Adipocyte (in vitro differentiated cells): Measurements from ENCODE around the gene CRABP2.
A peak's percentile ranks its signal among the peaks of the same experiment; 100 is the strongest.

Source experiments
- DNase-seq: peaks from one replicate; pipeline ENCODE4 v3.0.0-alpha.2; 2015; ENCODE audit warnings: low read depth
- H3K27me3 ChIP-seq: replicated peaks from 2 replicates; pipeline ENCODE4 v1.7.0; 2013; ENCODE audit warnings: mild to moderate bottlenecking, low read length, moderate library complexity; ENCODE audit not compliant: control insufficient read depth, insufficient read depth
- H3K36me3 ChIP-seq: 2 replicates; pipeline ENCODE4 v1.7.0; 2013; ENCODE audit warnings: low read length, mild to moderate bottlenecking, moderate library complexity; ENCODE audit not compliant: control insufficient read depth, insufficient read depth, severe bottlenecking
- H3K4me1 ChIP-seq: 2 replicates; pipeline ENCODE4 v1.7.0; 2013; ENCODE audit warnings: mild to moderate bottlenecking, low read length, moderate library complexity; ENCODE audit not compliant: control insufficient read depth, insufficient read depth
- H3K4me3 ChIP-seq: 2 replicates; pipeline ENCODE4 v1.7.0; 2013; ENCODE audit warnings: mild to moderate bottlenecking, low read length, moderate library complexity
- H3K9ac ChIP-seq: 2 replicates; pipeline ENCODE4 v1.7.0; 2013; ENCODE audit warnings: mild to moderate bottlenecking, low read length, moderate library complexity
- H3K9me3 ChIP-seq: 2 replicates; pipeline ENCODE4 v1.7.0; 2013; ENCODE audit warnings: mild to moderate bottlenecking, low read length, moderate library complexity; ENCODE audit not compliant: control insufficient read depth

The CRABP2 gene

DNA sequence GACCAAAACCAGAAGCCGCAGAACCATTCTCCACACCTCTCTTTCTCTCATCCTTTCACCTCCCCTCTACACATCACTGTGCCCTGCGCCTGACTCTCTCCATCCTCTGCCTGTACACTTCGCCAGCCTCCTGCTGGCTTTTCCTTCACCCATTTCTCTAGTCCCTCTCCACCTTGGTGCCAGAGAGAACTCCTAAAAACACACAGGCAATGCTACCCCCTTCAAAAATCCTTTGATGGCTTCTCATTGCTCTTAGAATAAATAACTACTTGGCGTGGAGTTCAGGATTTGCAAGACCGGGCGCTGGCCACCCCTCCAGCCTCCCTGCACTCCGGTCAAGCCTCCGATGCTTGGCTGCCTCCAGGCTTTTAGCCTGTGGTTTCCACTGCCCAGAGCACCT, 8.6 kb downstream of the CRABP2 start:
- peaks cover 6% of the 10 kb centered on the region for H3K36me3 ChIP-seq

DNA sequence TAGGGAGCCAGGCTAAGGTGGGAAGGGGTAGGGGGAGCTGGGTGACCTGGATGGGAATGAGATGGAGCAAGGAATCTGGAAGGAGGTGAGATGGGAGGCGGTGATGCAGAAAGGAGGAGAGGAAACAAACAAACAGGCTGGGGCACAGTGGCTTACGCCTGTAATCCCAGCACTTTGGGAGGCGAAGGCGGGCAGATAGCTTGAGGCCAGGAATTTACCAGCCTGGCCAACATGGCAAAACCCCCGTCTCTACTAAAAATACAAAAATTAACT, 10.8 kb downstream of the CRABP2 start:
- H3K4me1 ChIP-seq = peaks cover 20% of the 10 kb centered on the region
- no peak for DNase-seq
- no peak overlapping the region for H3K9ac ChIP-seq
- H3K4me3 ChIP-seq = no peak overlapping the region
- H3K9me3 ChIP-seq = no peaks in the 10 kb centered on the region
- H3K27me3 ChIP-seq = no peaks in the 10 kb centered on the region
- H3K36me3 ChIP-seq = no peaks in the 10 kb centered on the region

More for the DNA sequence above, 8.6 kb downstream of the CRABP2 start:
- H3K27me3 ChIP-seq = no peaks in the 10 kb centered on the region
- no peak overlapping the region for H3K9ac ChIP-seq
- peaks cover 15% of the 10 kb centered on the region for H3K4me1 ChIP-seq
- H3K4me3 ChIP-seq = no peak overlapping the region
- no peak for DNase-seq
- no peaks in the 10 kb centered on the region for H3K9me3 ChIP-seq

DNA sequence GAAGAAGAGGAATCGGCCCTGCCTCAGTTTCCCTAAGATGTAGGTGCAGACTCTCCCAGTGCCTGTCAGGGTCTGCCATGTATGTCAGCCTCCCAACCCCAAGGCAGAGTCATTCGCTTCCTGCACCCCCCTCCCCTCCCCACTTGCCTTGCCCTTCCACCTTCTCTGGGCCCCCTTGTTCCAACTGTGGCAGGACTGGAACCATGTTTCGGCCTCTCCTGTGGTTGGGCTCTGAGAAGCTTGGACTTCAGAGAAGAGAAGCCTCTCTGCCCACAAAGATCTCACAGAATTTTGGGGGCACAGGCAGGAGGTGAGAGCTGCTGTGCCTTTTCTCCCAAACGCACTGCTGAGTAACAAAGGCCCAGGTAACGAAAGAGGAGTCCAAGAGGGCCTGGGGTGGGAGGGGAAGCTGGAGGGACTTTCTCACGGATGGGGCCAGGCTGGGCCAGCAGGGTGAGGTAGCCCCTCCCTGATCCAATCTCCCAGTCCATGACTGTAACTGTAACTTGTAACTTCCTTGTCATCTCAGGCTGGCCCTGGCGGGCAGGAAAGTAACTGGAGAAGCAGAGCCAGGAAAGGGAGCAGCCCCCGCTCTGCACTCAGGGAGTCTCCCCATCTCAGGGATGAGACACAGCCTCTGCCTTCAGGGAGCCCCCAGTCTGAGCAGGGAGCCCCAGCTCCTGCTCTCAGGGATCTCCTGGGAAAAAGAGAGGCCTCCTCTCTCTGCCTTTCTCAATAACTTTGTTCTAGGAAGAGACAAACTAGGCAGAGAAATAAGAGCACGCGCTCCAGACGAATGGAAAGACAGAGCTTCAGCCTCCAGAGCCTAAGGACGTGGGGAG, 11.3 kb downstream of the CRABP2 start:
- no peak for DNase-seq
- H3K9me3 ChIP-seq = no peaks in the 10 kb centered on the region
- H3K36me3 ChIP-seq = no peaks in the 10 kb centered on the region
- H3K4me1 ChIP-seq = peaks cover 22% of the 10 kb centered on the region
- H3K4me3 ChIP-seq = no peak overlapping the region
- H3K9ac ChIP-seq = no peak overlapping the region
- no peaks in the 10 kb centered on the region for H3K27me3 ChIP-seq

DNA sequence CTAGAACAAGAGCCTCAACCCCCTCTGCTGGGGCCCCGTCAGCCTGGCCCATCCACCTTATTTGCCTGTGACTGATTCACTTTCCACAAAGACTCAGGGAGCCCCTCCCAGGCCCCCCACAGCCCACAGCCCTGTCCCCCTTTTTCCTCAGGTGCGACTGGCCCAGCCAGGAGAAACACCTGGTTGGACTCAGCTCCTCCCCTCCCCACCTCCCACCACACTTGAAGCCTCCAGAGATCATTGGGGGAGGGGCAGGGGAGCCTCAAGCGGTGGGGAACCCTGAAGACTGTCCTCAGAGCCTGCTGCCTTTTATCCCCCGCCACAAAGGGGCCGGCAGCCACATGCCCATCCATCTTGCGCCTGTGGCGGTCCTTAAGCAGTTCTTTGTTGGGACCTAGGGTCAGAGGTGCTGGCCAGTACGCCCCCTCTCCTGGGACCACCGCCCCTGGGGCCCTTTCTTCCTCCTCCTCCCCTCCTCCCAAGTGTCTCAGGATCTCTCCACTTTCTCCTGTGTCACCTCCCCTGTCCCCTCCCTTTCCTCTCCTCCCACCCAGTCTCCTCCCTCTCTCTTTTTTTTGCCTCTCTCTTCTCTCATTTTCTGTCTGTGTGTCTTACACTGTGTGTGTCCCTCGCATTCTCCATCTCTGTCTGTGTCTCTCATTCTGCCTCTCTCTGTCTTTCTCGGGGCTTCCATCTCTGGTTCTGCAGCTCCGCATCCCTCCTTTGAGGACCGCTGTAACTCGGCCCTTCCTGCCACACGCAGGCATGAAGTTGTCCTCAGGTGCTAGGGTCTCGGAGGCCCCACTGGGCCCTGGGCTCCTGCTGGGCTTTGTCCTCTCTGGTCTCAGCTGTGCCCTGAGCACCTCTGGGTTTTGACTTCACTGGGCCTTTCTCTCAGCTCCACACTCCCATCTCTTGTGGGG, 12.2 kb downstream of the CRABP2 start:
- peaks cover 20% of the 10 kb centered on the region for H3K4me1 ChIP-seq

DNA sequence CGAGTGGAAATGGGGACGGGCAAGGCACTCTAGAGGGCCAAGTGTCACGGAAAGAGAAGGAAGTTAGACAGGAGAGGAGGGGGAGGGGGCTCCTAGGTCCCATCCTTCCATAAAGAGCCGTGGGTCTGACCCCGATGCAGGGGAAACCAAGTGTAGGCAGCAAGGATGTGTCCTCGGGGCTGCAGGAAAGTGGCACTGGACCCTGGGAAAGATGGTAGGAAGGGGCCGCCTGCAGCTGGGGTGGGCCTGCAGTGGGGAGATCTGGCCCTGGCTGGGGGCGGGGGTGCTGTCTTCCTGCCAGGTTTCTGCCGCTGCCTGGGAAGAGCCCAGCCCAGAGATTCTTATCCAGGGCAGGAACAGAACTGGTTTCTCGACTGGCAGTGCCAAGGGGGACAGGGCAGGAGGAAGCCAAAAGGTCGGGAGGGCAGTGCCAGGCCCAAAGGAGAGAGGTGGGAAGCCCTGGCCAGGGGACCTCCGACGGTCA, 12.9 kb downstream of the CRABP2 start:
- Histone ChIP-seq H3K4me1 (peaks cover 20% of the 10 kb centered on the region), H3K9ac (no peak overlapping the region), H3K27me3 (no peaks in the 10 kb centered on the region), H3K36me3 (no peaks in the 10 kb centered on the region), H3K9me3 (no peaks in the 10 kb centered on the region), H3K4me3 (no peak overlapping the region)
- DNase-seq = no peak

More for the DNA sequence above, 12.2 kb downstream of the CRABP2 start:
- Histone ChIP-seq H3K4me3 (no peak overlapping the region), H3K9me3 (no peaks in the 10 kb centered on the region), H3K9ac (no peak overlapping the region), H3K27me3 (no peaks in the 10 kb centered on the region), H3K36me3 (no peaks in the 10 kb centered on the region)
- no peak for DNase-seq

DNA sequence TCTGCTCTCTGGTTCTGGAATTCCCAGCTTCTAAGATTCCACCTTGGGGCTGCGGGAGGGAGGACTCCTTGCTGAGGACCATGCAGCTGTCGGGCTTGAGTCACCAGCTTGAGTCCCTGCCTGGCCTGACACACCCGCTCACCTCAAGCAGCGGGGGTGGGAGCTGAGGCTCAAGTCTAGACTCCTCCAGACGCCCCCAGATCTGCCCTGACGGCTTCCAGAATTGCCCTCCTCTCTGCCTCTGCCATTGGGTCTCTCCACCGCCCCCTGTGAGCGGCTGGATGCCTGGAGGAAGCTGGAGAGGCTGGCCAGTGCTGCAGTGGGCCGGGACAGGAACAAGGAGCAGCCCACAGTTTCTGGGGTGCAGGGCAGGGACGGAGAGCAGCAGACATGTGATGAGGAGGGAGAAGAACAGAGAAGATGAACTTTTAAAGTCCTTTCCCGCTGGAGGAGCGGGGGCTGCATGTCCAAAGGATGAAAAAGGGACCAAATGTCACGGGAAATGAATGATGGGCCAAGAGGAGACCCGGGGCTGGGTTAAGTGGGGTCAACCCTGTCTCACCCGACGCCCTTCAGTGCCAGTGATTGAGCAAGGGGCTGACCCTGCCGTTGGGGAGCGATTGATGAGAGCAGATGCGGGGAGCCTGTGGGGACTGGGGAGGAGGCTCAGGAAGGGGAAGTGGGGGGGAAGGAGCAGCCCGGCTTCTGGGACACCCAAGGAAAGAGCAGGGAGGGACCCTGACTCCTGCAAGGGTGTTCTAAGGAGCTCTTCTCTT, 13.5 kb downstream of the CRABP2 start:
- H3K9me3 ChIP-seq = no peaks in the 10 kb centered on the region
- no peaks in the 10 kb centered on the region for H3K27me3 ChIP-seq
- H3K36me3 ChIP-seq = no peaks in the 10 kb centered on the region
- peak; percentile 34 for DNase-seq
- H3K4me3 ChIP-seq = no peak overlapping the region
- no peak overlapping the region for H3K9ac ChIP-seq
- peaks cover 20% of the 10 kb centered on the region for H3K4me1 ChIP-seq

DNA sequence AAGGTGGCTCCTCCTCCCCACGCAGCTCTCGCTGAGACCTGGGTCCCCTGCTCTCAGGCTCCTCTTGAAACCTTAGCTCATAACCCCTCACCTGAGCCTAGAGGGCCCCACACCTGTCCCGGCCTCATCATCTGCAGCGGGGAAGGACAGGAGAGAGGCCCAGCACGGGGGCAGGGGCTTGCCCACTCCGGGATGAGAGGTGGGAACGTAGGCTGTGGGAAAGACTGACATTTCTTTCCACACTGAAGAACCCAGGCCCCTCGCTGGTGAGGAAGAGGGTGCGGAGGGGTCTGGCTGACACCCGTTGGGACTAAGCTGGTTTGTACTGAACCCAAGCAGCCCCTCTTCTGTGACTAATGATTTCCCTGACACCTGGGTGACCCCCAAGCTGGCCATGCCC, 14.2 kb downstream of the CRABP2 start:
- H3K4me3 ChIP-seq = no peak overlapping the region
- no peak overlapping the region for H3K9ac ChIP-seq
- H3K27me3 ChIP-seq = no peaks in the 10 kb centered on the region
- peaks cover 20% of the 10 kb centered on the region for H3K4me1 ChIP-seq
- no peak for DNase-seq
- no peaks in the 10 kb centered on the region for H3K9me3 ChIP-seq
- no peaks in the 10 kb centered on the region for H3K36me3 ChIP-seq

DNA sequence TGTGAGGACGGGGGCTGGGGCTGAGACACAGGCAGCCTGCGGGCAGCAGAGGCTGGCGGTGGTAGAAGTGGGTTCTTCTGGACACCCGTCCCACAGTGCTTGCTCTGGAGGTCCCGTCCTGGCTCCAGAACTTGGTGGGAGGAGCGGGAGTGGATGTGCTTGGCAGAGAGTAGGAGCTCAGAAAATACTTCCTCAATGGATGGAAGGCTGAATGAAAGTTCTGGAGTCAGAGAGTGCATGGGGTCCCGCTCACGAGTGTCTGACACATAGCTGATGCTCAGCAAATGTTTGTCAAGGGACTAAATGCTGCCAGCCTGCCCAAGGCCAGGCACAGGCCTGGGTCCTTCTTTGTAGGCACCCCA, 14.7 kb downstream of the CRABP2 start:
- no peak overlapping the region for H3K4me3 ChIP-seq
- peaks cover 20% of the 10 kb centered on the region for H3K4me1 ChIP-seq
- no peaks in the 10 kb centered on the region for H3K9me3 ChIP-seq
- no peaks in the 10 kb centered on the region for H3K27me3 ChIP-seq
- H3K36me3 ChIP-seq = no peaks in the 10 kb centered on the region
- H3K9ac ChIP-seq = no peak overlapping the region
- DNase-seq = no peak

DNA sequence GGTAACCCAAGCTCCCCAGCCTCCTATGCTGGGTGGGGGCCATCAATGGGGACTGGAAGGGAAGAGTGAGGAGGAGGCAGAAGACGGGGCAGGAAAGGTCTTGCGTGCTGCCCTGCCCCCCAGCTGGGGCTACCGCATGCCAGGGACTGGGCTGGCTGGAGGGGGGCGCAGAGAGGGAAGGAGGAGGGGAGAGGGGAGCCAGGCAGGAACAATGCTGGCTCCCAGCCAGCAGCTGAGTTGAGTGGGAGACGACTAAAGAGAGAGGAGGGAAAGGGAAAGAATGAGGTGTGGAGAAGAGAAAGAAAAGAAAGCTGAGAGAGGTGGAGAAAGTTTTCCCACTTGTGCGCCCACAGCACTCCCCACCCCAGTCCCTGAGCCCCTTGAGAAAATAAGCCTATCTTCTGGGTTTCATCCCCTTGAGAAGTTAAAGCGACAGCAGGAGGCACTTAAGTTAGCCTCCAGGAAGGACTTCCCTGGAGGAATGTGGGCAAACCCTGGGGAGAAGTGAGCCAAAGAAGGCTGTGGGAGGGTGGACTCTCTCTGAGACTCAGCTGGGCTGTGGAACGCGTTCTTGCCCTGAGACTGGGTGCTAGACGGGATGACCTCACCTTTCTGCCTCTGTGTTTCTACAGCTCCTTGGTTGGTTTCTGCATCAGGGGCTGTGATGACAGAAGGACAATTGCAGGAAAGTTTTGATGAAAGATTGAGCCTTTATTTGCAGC, 15.3 kb downstream of the CRABP2 start:
- Histone ChIP-seq H3K4me3 (no peak overlapping the region), H3K4me1 (peaks cover 20% of the 10 kb centered on the region)
- no peak for DNase-seq

DNA sequence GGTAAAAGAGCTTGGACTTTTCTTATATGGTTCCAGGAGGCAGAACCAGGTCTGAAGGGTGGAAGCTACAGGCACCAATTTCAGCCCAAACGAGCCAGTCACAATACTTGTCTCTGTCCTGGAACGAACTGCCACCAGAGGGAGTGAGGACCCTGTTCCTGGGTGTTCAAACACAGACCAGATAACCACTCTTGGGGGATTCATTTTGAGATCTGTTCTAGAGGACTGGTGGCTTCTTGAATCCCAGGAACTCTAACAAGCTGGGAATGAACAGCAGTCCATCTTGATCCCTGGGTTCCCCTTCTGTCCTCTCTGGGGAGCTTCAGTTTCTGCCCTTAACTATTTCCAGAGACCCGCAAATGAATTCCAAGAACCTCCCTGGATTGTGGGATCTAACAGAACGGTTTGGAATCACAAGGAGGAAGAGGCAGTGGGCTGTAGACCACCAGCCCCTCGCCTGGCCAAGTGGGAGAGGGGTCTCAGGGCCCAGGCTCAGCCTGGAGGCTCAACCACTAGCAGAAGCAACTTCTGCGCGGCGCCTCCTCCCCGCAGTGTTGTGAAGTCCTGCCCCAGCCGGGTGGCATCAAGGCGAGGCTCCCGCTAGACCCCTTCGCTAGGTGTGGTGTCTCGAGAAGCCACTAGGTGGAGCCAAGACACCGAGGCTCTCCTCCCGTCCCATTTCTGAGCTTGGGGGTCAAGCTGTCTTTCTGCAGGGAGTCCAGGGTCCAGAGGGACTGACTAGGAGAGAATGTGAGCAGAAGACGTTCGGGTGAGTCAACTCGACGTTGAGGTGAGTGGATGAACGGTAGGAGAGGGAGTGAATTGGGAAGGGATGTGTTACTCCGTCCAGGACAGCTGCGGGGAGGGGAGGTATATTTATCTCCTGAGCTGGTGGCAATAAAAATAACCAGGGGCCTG, 16.1 kb downstream of the CRABP2 start:
- Histone ChIP-seq H3K9ac (peak overlapping the region; percentile 15), H3K36me3 (no peaks in the 10 kb centered on the region), H3K9me3 (no peaks in the 10 kb centered on the region), H3K4me3 (peak overlapping the region; percentile 26), H3K4me1 (peaks cover 19% of the 10 kb centered on the region), H3K27me3 (no peaks in the 10 kb centered on the region)
- peak; percentile 96 for DNase-seq

More for the DNA sequence above, 15.3 kb downstream of the CRABP2 start:
- H3K9ac ChIP-seq = peak overlapping the region; percentile 11
- H3K27me3 ChIP-seq = no peaks in the 10 kb centered on the region
- H3K36me3 ChIP-seq = no peaks in the 10 kb centered on the region
- no peaks in the 10 kb centered on the region for H3K9me3 ChIP-seq
